BLaER1 (cell line): Measurements from ENCODE around the gene CDC42.
A peak's percentile ranks its signal among the peaks of the same experiment; 100 is the strongest.
"Not testable (repeated sequence)": the region's sequence is repeated elsewhere in the genome, so short reads cannot be mapped to it uniquely, and the experiment has no call there.

Source experiments
- H3K27ac ChIP-seq: shearing (Covaris generic); formaldehyde crosslinking; 2 replicates; pipeline ENCODE4 v1.8.1; 2022
- H3K27me3 ChIP-seq: shearing (Covaris generic); formaldehyde crosslinking; 2 replicates; pipeline ENCODE4 v1.8.1; 2022
- H3K36me3 ChIP-seq: shearing (Covaris generic); formaldehyde crosslinking; 2 replicates; pipeline ENCODE4 v1.8.1; 2022
- H3K4me1 ChIP-seq: shearing (Covaris generic); formaldehyde crosslinking; 2 replicates; pipeline ENCODE4 v1.8.1; 2022
- H3K4me2 ChIP-seq: shearing (Covaris generic); formaldehyde crosslinking; 2 replicates; pipeline ENCODE4 v1.8.1; 2022
- H3K4me3 ChIP-seq: shearing (Covaris generic); formaldehyde crosslinking; 2 replicates; pipeline ENCODE4 v1.8.1; 2022
- H3K9ac ChIP-seq: shearing (Covaris generic); formaldehyde crosslinking; 2 replicates; pipeline ENCODE4 v1.8.1; 2022
- H3K9me3 ChIP-seq: shearing (Covaris generic); formaldehyde crosslinking; 2 replicates; pipeline ENCODE4 v1.8.1; 2022
- H4K20me1 ChIP-seq: shearing (Covaris generic); formaldehyde crosslinking; 2 replicates; pipeline ENCODE4 v1.8.1; 2022
- Cebpa-rat ChIP-seq: shearing (Covaris generic); IDR thresholded peaks from 2 replicates; pipeline ENCODE4 v1.8.1; 2022

CDC42 gene

GRCh38 chr1:22018583-22019559 lies 33.6 kb upstream of the CDC42 start:
- Histone ChIP-seq H3K4me3 (peak overlapping the region; percentile 11; the same call in 1 of the 2 replicates), H3K4me2 (peak overlapping the region; percentile 75), H3K36me3 (no peaks in the 10 kb centered on the region), H3K27ac (peak overlapping the region; percentile 79), H4K20me1 (no peaks in the 10 kb centered on the region), H3K4me1 (peaks cover 33% of the 10 kb centered on the region), H3K9ac (peak overlapping the region; percentile 31; the same call in 1 of the 2 replicates), H3K9me3 (no peaks in the 10 kb centered on the region), H3K27me3 (no peaks in the 10 kb centered on the region)
- no peak for TF ChIP-seq Cebpa-rat

- no peak overlapping the region for H3K4me3 ChIP-seq
- no peaks in the 10 kb centered on the region for H3K9me3 ChIP-seq
- H3K36me3 ChIP-seq, result no peaks in the 10 kb centered on the region
- H3K4me1 ChIP-seq, result peaks cover 45% of the 10 kb centered on the region
- no peak overlapping the region for H3K27ac ChIP-seq
- H3K4me2 ChIP-seq, result no peak overlapping the region
- no peaks in the 10 kb centered on the region for H4K20me1 ChIP-seq
- no peaks in the 10 kb centered on the region for H3K27me3 ChIP-seq
- H3K9ac ChIP-seq, result no peak overlapping the region
- TF ChIP-seq Cebpa-rat, result no peak
Observed at GRCh38 chr1:22021061-22021460, 31.4 kb upstream of the CDC42 start.

GRCh38 chr1:22024485-22025367 lies 27.8 kb upstream of the CDC42 start:
- Histone ChIP-seq H3K27ac (peak overlapping the region; percentile 97), H4K20me1 (no peaks in the 10 kb centered on the region), H3K4me1 (peaks cover 39% of the 10 kb centered on the region), H3K27me3 (no peaks in the 10 kb centered on the region), H3K4me3 (peak overlapping the region; percentile 96), H3K9ac (peak overlapping the region; percentile 95), H3K36me3 (no peaks in the 10 kb centered on the region), H3K9me3 (no peaks in the 10 kb centered on the region), H3K4me2 (peak overlapping the region; percentile 88)
- peak; percentile 74 for TF ChIP-seq Cebpa-rat

- H4K20me1 ChIP-seq, result no peaks in the 10 kb centered on the region
- H3K9ac ChIP-seq, result peak overlapping the region; percentile 95
- no peaks in the 10 kb centered on the region for H3K9me3 ChIP-seq
- H3K27ac ChIP-seq, result peak overlapping the region; percentile 97
- H3K4me1 ChIP-seq, result peaks cover 33% of the 10 kb centered on the region
- peaks cover 5% of the 10 kb centered on the region; the same call in 1 of the 2 replicates for H3K36me3 ChIP-seq
- H3K4me3 ChIP-seq, result peak overlapping the region; percentile 96
- TF ChIP-seq Cebpa-rat, result no peak
- H3K27me3 ChIP-seq, result no peaks in the 10 kb centered on the region
- peak overlapping the region; percentile 88 for H3K4me2 ChIP-seq
Observed at GRCh38 chr1:22025368-22026155, 26.9 kb upstream of the CDC42 start.

GRCh38 chr1:22026924-22027289 lies 25.6 kb upstream of the CDC42 start:
- Histone ChIP-seq H3K4me3 (peak overlapping the region; percentile 96; the same call in 1 of the 2 replicates), H3K9me3 (no peaks in the 10 kb centered on the region), H3K9ac (0 out of 2 replicates have a peak overlapping the region, but pooled peaks have one; percentile 95), H3K4me1 (peaks cover 40% of the 10 kb centered on the region), H4K20me1 (no peaks in the 10 kb centered on the region), H3K27me3 (no peaks in the 10 kb centered on the region), H3K36me3 (peaks cover 7% of the 10 kb centered on the region; the same call in 1 of the 2 replicates), H3K27ac (peak overlapping the region; percentile 97; the same call in 1 of the 2 replicates), H3K4me2 (peak overlapping the region; percentile 88)
- TF ChIP-seq Cebpa-rat, result no peak

GRCh38 chr1:22030057-22030456 lies 22.5 kb upstream of the CDC42 start:
- no peaks in the 10 kb centered on the region for H3K27me3 ChIP-seq
- H3K9me3 ChIP-seq, result no peaks in the 10 kb centered on the region
- no peaks in the 10 kb centered on the region for H4K20me1 ChIP-seq
- no peak overlapping the region for H3K4me2 ChIP-seq
- no peak for TF ChIP-seq Cebpa-rat
- no peak overlapping the region for H3K4me3 ChIP-seq
- no peak overlapping the region for H3K27ac ChIP-seq
- no peak overlapping the region for H3K9ac ChIP-seq
- peaks cover 7% of the 10 kb centered on the region; the same call in 1 of the 2 replicates for H3K36me3 ChIP-seq
- H3K4me1 ChIP-seq, result peaks cover 18% of the 10 kb centered on the region

GRCh38 chr1:22030473-22030872 lies 22.0 kb upstream of the CDC42 start:
- no peak overlapping the region for H3K9ac ChIP-seq
- H4K20me1 ChIP-seq, result no peaks in the 10 kb centered on the region
- peaks cover 18% of the 10 kb centered on the region for H3K4me1 ChIP-seq
- no peak for TF ChIP-seq Cebpa-rat
- H3K27me3 ChIP-seq, result no peaks in the 10 kb centered on the region
- no peak overlapping the region for H3K4me3 ChIP-seq
- H3K27ac ChIP-seq, result no peak overlapping the region
- H3K4me2 ChIP-seq, result no peak overlapping the region
- H3K9me3 ChIP-seq, result no peaks in the 10 kb centered on the region
- H3K36me3 ChIP-seq, result peaks cover 7% of the 10 kb centered on the region; the same call in 1 of the 2 replicates

GRCh38 chr1:22031214-22031962 lies 21.1 kb upstream of the CDC42 start:
- H3K36me3 ChIP-seq, result peaks cover 7% of the 10 kb centered on the region; the same call in 1 of the 2 replicates
- no peak overlapping the region for H3K4me3 ChIP-seq
- H3K4me2 ChIP-seq, result peak overlapping the region; percentile 13; the same call in 1 of the 2 replicates
- H3K27ac ChIP-seq, result no peak overlapping the region
- no peaks in the 10 kb centered on the region for H4K20me1 ChIP-seq
- H3K9me3 ChIP-seq, result no peaks in the 10 kb centered on the region
- no peak overlapping the region for H3K9ac ChIP-seq
- no peak for TF ChIP-seq Cebpa-rat
- H3K27me3 ChIP-seq, result no peaks in the 10 kb centered on the region
- H3K4me1 ChIP-seq, result peaks cover 14% of the 10 kb centered on the region

- not testable (repeated sequence) for H3K27me3 ChIP-seq, H3K4me2 ChIP-seq, H4K20me1 ChIP-seq, H3K9me3 ChIP-seq, H3K4me3 ChIP-seq, H3K27ac ChIP-seq, H3K9ac ChIP-seq, H3K36me3 ChIP-seq
- H3K4me1 ChIP-seq, result peaks cover 13% of the 10 kb centered on the region
Observed at GRCh38 chr1:22034834-22035233, 17.7 kb upstream of the CDC42 start.
